Measurements from ENCODE around the gene PLCXD1. TPM values are rescaled to one million over a fixed set of nuclear protein-coding genes. Genes with fewer than 3 reads are reported as not detected.

The PLCXD1 gene
- total and polyA plus RNA-seq, 12 donors, result 1.2 to 14.5 (median 6.5) TPM

- intact Hi-C loops (cut with DNase I), result no loop called here
- no peaks in the 10 kb centered on the region for H3K27me3 ChIP-seq
- no peaks in the 10 kb centered on the region for H3K36me3 ChIP-seq (replicated peaks in 1 of 2)
- H3K4me3 ChIP-seq, result no peak overlapping the region
- no peak overlapping the region for H3K27ac ChIP-seq
- TF ChIP-seq, protein P1, sequence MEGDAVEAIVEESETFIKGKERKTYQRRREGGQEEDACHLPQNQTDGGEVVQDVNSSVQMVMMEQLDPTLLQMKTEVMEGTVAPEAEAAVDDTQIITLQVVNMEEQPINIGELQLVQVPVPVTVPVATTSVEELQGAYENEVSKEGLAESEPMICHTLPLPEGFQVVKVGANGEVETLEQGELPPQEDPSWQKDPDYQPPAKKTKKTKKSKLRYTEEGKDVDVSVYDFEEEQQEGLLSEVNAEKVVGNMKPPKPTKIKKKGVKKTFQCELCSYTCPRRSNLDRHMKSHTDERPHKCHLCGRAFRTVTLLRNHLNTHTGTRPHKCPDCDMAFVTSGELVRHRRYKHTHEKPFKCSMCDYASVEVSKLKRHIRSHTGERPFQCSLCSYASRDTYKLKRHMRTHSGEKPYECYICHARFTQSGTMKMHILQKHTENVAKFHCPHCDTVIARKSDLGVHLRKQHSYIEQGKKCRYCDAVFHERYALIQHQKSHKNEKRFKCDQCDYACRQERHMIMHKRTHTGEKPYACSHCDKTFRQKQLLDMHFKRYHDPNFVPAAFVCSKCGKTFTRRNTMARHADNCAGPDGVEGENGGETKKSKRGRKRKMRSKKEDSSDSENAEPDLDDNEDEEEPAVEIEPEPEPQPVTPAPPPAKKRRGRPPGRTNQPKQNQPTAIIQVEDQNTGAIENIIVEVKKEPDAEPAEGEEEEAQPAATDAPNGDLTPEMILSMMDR (IDR thresholded peaks at IDR 0.05), result no peak
- no peak for TF ChIP-seq POLR2A (IDR thresholded peaks at IDR 0.05)
- WGBS, 4 donors, result 91 to 99% (median 93%) methylated on average over 35 to 53 of the region's 53 CpGs
- H3K4me1 ChIP-seq (replicated peaks in 1 of 2), result no peaks in the 10 kb centered on the region
- no peak for DNase-seq
- no peaks in the 10 kb centered on the region for H3K9me3 ChIP-seq (replicated peaks in 1 of 3)
Measured at GRCh38 chrX:338281-338835, 57.2 kb downstream of the PLCXD1 start.

GRCh38 chrX:338836-339400, 57.7 kb downstream of the PLCXD1 start:
- intact Hi-C loops (cut with DNase I), result no loop called here

GRCh38 chrX:340121-340520, 58.9 kb downstream of the PLCXD1 start:
- Histone ChIP-seq H3K27ac (no peak overlapping the region), H3K4me1 (replicated peaks in 1 of 2) (no peaks in the 10 kb centered on the region), H3K9me3 (replicated peaks in 1 of 3) (no peaks in the 10 kb centered on the region), H3K4me3 (no peak overlapping the region), H3K36me3 (replicated peaks in 1 of 2) (no peaks in the 10 kb centered on the region), H3K27me3 (no peaks in the 10 kb centered on the region)
- TF ChIP-seq, protein P1 (IDR thresholded peaks at IDR 0.05), result no peak
- TF ChIP-seq POLR2A (IDR thresholded peaks at IDR 0.05), result no peak
- DNase-seq, result no peak
- WGBS, 4 donors, result 83 to 89% (median 86%) methylated on average over 14 to 18 of the region's 24 CpGs
- intact Hi-C loops (cut with DNase I), result no loop called here

More at GRCh38 chrX:338836-339400, 57.7 kb downstream of the PLCXD1 start:
- WGBS, 4 donors, result 94 to 97% (median 96%) methylated on average over 14 to 44 of the region's 44 CpGs
- Histone ChIP-seq H3K4me3 (no peak overlapping the region), H3K9me3 (replicated peaks in 1 of 3) (no peaks in the 10 kb centered on the region), H3K36me3 (replicated peaks in 1 of 2) (no peaks in the 10 kb centered on the region), H3K4me1 (replicated peaks in 1 of 2) (no peaks in the 10 kb centered on the region), H3K27me3 (no peaks in the 10 kb centered on the region), H3K27ac (no peak overlapping the region)
- TF ChIP-seq, protein P1 (IDR thresholded peaks at IDR 0.05), result no peak
- TF ChIP-seq POLR2A (IDR thresholded peaks at IDR 0.05), result no peak
- no peak for DNase-seq

DNA sequence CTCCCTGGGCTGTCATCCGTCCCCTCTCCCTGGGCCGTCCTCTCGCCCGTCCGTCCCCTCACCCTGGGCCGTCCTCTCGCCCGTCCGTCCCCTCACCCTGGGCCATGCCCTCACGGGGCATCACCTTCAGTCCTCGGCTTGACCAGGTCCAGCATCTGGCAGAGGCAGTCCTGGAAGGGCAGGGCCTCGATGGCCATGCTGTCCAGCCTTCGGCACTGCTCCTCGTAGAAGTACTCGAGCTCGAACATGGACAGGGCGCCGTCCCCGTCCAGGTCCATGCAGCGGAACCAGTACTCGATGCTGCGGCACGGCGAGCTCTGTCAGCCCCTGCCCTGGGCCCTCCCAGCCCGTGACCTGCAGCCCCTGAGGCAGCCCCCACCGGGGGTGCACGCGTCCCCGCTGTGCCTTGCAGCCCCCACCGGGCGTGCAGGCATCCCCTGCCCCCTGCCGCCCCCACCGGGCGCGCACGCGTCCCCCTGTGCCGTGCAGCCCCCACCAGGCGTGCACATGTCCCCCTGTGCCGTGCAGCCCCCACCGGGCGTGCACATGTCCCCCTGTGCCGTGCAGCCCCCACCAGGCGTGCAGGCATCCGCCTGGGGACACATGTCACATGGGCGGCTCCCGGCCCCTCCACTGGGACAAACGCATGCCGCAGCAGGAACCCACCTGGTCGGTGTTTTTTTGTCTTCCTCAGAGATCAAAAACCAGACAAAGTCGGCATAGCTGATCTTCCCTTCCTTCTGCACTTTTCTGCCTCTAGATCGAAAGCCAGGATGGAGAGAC, 59.7 kb downstream of the PLCXD1 start:
- no peak for DNase-seq
- no peak overlapping the region for H3K27ac ChIP-seq
- no peaks in the 10 kb centered on the region for H3K4me1 ChIP-seq (replicated peaks in 1 of 2)
- H3K36me3 ChIP-seq (replicated peaks in 1 of 2), result no peaks in the 10 kb centered on the region
- H3K4me3 ChIP-seq, result no peak overlapping the region
- no peak for TF ChIP-seq POLR2A (IDR thresholded peaks at IDR 0.05)
- TF ChIP-seq, protein P1 (IDR thresholded peaks at IDR 0.05), result no peak
- intact Hi-C loops (cut with DNase I), result no loop called here
- no peaks in the 10 kb centered on the region for H3K9me3 ChIP-seq (replicated peaks in 1 of 3)
- WGBS, 4 donors, result 93 to 98% (median 95%) methylated on average over 21 to 51 of the region's 52 CpGs
- no peaks in the 10 kb centered on the region for H3K27me3 ChIP-seq
